ENCODE measurements around the gene ASB7. TPM values are rescaled to one million over a fixed set of nuclear protein-coding genes. Genes with fewer than 3 reads are reported as not detected.
A peak's percentile ranks its signal among the peaks of the same experiment; 100 is the strongest.

ASB7 gene
- total RNA-seq, 1 experiment from 2014 or later: 12.9 TPM

DNA sequence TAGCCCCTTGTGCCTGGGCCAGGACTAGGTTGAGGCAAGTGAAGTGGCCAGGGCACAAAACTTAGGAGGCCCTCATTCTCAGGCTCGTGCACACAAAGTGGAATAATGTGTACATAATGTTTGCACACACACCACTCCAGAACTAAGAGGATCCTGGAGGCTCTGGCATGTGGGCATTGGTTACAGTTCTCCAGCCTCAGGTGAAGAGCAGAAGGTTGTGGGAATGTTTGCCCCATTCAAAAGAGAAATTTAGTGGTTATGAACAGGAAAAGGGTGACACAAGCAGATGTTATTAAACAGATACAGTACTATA, 31.3 kb downstream of the ASB7 start (continued):
- TF ChIP-seq, protein P1, sequence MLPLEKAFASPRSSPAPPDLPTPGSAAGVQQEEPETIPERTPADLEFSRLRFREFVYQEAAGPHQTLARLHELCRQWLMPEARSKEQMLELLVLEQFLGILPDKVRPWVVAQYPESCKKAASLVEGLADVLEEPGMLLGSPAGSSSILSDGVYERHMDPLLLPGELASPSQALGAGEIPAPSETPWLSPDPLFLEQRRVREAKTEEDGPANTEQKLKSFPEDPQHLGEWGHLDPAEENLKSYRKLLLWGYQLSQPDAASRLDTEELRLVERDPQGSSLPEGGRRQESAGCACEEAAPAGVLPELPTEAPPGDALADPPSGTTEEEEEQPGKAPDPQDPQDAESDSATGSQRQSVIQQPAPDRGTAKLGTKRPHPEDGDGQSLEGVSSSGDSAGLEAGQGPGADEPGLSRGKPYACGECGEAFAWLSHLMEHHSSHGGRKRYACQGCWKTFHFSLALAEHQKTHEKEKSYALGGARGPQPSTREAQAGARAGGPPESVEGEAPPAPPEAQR (CRISPR knock-in tag; IDR thresholded peaks at IDR 0.05): no peak
- no peak for TF ChIP-seq ZNF317 (CRISPR knock-in tag; IDR thresholded peaks at IDR 0.05; ENCODE audit: borderline replicate concordance, low read depth)

DNA sequence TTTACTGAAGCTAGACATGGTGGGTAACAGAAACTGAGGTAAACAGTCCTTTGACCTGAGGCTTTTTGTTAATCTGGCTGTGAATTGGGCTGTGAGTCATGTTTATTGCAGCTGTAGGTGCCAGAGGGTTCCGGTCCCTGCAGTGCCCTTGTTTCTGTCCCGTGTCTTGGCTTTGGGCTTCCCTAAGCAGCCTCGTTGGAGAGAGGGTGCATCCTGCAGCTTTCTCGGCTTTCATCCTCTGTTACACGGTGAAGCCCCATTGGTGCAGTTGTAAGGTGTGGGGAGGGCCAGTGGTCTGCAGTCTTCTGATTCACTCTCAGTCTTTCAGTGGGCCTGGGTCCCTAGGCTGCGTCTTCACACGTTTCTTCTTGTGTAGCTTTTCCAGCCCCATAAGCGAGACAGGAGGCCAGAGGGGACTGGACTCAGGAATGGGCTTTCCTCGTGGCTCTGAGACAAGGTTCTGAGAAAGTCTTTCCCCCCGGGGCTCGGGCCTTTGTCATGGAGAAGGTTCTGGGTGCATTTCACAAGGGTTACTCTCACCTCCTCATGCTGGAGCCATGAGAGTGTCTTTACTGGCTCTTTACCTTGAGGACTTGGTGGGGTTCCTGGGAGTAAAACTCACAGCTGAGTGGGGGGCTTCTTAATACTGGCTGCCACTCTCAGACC, 33.1 kb downstream of the ASB7 start:
- ChIA-PET CTCF (interaction anchor here (0.8 to 2.6 kb wide), 4 partner anchors 23 to 373 kb away, joined by 3 to 11 read pairs (median 5); no protein-coding TSS in a partner anchor), POLR2A (interaction anchor here (0.6 kb wide), 1 partner anchor 506 kb away, joined by 4 read pairs; no protein-coding TSS in a partner anchor)
- peak; percentile 75 for ATAC-seq
- no peaks in the 10 kb centered on the region for H3K27me3 Mint-ChIP-seq (ENCODE audit: low read depth)
- TF ChIP-seq ZNF671 (CRISPR knock-in tag; IDR thresholded peaks at IDR 0.05): no peak
- TF ChIP-seq ZNF423 (CRISPR knock-in tag; IDR thresholded peaks at IDR 0.05): 0 out of 2 replicates have a peak, but pooled peaks have one; percentile 6
- H3K27ac Mint-ChIP-seq: peak overlapping the region; percentile 72
- DNase-seq (ENCODE audit: low spot score): peak; percentile 43
- no peaks in the 10 kb centered on the region for H3K36me3 Mint-ChIP-seq
- peaks cover 48% of the 10 kb centered on the region for H3K4me1 Mint-ChIP-seq
- H3K9me3 Mint-ChIP-seq: no peaks in the 10 kb centered on the region
- H3K4me3 Mint-ChIP-seq: no peak overlapping the region

DNA sequence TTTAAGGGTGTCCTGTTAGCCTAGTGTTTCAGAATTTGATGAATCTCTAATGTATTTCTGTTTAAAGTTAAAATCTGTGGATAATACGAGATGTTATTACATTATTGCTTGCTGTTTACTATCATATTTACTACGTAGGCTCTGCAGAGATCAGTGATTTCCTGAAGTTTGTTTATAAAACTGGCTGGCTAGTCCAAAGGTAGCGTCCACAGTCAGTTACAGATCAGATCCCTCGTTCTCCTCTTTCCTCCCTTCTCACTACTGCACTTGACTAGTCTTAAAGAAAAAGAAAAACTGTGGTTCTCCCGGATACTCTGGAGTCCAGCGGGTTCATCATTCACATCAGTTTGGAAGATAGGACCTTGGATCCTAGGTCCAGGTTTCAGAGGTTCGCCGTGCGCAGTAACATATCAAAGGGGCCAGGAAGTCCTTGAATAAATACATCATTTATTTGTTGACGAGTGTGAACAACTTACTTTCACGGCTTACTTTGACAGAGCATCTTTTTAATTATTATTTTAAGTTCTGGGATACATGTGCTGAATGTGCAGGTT, 35.9 kb downstream of the ASB7 start:
- POLR2A ChIA-PET: no interaction called here
- H3K27me3 Mint-ChIP-seq (ENCODE audit: low read depth): no peaks in the 10 kb centered on the region
- TF ChIP-seq, protein P2, sequence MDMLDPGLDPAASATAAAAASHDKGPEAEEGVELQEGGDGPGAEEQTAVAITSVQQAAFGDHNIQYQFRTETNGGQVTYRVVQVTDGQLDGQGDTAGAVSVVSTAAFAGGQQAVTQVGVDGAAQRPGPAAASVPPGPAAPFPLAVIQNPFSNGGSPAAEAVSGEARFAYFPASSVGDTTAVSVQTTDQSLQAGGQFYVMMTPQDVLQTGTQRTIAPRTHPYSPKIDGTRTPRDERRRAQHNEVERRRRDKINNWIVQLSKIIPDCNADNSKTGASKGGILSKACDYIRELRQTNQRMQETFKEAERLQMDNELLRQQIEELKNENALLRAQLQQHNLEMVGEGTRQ (CRISPR knock-in tag; IDR thresholded peaks at IDR 0.05): no peak
- no peaks in the 10 kb centered on the region for H3K9me3 Mint-ChIP-seq
- no peak overlapping the region for H3K27ac Mint-ChIP-seq
- CTCF ChIA-PET: no interaction called here
- no peak overlapping the region for H3K4me3 Mint-ChIP-seq
- ATAC-seq (no peak), DNase-seq (ENCODE audit: low spot score) (no peak)
- peaks cover 39% of the 10 kb centered on the region for H3K4me1 Mint-ChIP-seq
- no peaks in the 10 kb centered on the region for H3K36me3 Mint-ChIP-seq

DNA sequence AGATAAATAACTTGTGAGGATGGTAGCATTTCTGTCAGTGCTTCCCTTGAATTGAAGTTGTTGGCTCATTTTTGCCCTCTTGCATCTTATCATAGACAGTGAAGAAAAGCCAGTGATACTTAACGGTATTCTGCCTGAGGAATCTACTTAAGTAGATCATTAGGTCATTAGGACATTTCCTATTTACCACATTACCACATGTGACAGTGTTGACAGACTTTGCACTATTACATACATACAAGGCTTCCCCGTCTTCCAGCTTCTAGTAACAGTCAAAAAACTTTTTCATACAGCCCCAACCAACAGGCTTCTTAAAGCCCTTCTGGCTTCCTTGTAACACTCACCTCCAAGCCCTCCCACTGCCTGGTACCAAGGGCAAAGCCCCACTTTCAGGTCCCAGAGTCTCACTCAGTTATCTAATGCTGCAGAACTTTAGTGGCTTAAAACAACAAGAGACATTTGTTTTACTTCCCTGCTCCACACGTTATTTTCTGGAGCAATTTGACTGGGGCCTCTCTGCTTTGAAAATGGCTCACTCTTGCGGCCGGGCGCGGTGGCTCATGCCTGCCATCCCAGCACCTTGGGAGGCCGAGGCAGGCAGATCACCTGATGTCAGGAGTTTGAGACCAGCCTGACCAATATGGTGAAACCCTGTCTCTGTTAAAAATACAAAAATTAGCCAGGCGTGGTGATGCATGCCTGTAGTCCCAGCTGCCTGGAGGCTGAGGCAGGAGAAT, 40.0 kb downstream of the ASB7 start:
- Mint-ChIP-seq H3K27me3 (ENCODE audit: low read depth) (no peaks in the 10 kb centered on the region), H3K36me3 (no peaks in the 10 kb centered on the region), H3K4me3 (no peak overlapping the region), H3K4me1 (peaks cover 6% of the 10 kb centered on the region), H3K27ac (no peak overlapping the region), H3K9me3 (no peaks in the 10 kb centered on the region)
- DNase-seq (ENCODE audit: low spot score) (no peak), ATAC-seq (no peak)
- ChIA-PET CTCF (interaction anchor here (1.2 kb wide), 1 partner anchor 10 kb away, joined by 8 read pairs; no protein-coding TSS in a partner anchor), POLR2A (no interaction called here)
- TF ChIP-seq, protein P3, sequence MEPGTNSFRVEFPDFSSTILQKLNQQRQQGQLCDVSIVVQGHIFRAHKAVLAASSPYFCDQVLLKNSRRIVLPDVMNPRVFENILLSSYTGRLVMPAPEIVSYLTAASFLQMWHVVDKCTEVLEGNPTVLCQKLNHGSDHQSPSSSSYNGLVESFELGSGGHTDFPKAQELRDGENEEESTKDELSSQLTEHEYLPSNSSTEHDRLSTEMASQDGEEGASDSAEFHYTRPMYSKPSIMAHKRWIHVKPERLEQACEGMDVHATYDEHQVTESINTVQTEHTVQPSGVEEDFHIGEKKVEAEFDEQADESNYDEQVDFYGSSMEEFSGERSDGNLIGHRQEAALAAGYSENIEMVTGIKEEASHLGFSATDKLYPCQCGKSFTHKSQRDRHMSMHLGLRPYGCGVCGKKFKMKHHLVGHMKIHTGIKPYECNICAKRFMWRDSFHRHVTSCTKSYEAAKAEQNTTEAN (CRISPR knock-in tag; IDR thresholded peaks at IDR 0.05): no peak

DNA sequence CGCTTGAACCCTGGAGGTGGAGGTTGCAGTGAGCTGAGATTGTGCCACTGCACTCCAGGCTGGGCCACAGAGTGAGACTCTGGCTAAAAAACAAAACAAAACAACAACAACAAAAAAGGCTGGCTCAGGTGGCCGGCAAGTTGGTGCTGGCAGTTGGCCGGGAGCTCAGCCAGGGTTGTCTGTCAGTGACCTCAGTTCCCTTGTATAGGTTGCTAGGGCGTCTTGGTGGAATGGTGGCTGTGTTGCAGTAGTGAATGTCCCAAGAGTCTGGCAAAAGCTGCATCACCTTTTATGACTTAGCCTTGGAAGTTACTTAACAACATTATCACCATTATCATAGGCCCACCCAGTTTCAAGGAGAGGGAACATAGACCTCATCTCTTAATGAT, 40.6 kb downstream of the ASB7 start:
- H3K27me3 Mint-ChIP-seq (ENCODE audit: low read depth): no peaks in the 10 kb centered on the region
- ChIA-PET CTCF (interaction anchor here (1.0 kb wide), 1 partner anchor 10 kb away, joined by 5 read pairs; no protein-coding TSS in a partner anchor), POLR2A (no interaction called here)
- H3K9me3 Mint-ChIP-seq: no peaks in the 10 kb centered on the region
- ATAC-seq: no peak
- no peak for DNase-seq (ENCODE audit: low spot score)
- no peaks in the 10 kb centered on the region for H3K36me3 Mint-ChIP-seq
- H3K4me1 Mint-ChIP-seq: peaks cover 4% of the 10 kb centered on the region; the same call in 1 of the 2 replicates
- H3K4me3 Mint-ChIP-seq: no peak overlapping the region
- 0 out of 2 replicates have a peak overlapping the region, but pooled peaks have one; percentile 58 for H3K27ac Mint-ChIP-seq
- TF ChIP-seq ZNF263 (CRISPR knock-in tag; IDR thresholded peaks at IDR 0.05; ENCODE audit: low read depth): no peak
- TF ChIP-seq TEAD1 (CRISPR knock-in tag; IDR thresholded peaks at IDR 0.05): no peak
- TF ChIP-seq, protein P4, sequence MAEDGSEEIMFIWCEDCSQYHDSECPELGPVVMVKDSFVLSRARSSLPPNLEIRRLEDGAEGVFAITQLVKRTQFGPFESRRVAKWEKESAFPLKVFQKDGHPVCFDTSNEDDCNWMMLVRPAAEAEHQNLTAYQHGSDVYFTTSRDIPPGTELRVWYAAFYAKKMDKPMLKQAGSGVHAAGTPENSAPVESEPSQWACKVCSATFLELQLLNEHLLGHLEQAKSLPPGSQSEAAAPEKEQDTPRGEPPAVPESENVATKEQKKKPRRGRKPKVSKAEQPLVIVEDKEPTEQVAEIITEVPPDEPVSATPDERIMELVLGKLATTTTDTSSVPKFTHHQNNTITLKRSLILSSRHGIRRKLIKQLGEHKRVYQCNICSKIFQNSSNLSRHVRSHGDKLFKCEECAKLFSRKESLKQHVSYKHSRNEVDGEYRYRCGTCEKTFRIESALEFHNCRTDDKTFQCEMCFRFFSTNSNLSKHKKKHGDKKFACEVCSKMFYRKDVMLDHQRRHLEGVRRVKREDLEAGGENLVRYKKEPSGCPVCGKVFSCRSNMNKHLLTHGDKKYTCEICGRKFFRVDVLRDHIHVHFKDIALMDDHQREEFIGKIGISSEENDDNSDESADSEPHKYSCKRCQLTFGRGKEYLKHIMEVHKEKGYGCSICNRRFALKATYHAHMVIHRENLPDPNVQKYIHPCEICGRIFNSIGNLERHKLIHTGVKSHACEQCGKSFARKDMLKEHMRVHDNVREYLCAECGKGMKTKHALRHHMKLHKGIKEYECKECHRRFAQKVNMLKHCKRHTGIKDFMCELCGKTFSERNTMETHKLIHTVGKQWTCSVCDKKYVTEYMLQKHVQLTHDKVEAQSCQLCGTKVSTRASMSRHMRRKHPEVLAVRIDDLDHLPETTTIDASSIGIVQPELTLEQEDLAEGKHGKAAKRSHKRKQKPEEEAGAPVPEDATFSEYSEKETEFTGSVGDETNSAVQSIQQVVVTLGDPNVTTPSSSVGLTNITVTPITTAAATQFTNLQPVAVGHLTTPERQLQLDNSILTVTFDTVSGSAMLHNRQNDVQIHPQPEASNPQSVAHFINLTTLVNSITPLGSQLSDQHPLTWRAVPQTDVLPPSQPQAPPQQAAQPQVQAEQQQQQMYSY (CRISPR knock-in tag; IDR thresholded peaks at IDR 0.05): no peak
- TF ChIP-seq, protein P5, sequence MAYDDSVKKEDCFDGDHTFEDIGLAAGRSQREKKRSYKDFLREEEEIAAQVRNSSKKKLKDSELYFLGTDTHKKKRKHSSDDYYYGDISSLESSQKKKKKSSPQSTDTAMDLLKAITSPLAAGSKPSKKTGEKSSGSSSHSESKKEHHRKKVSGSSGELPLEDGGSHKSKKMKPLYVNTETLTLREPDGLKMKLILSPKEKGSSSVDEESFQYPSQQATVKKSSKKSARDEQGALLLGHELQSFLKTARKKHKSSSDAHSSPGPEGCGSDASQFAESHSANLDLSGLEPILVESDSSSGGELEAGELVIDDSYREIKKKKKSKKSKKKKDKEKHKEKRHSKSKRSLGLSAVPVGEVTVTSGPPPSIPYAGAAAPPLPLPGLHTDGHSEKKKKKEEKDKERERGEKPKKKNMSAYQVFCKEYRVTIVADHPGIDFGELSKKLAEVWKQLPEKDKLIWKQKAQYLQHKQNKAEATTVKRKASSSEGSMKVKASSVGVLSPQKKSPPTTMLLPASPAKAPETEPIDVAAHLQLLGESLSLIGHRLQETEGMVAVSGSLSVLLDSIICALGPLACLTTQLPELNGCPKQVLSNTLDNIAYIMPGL (CRISPR knock-in tag; IDR thresholded peaks at IDR 0.05): no peak
- TF ChIP-seq, protein P6, sequence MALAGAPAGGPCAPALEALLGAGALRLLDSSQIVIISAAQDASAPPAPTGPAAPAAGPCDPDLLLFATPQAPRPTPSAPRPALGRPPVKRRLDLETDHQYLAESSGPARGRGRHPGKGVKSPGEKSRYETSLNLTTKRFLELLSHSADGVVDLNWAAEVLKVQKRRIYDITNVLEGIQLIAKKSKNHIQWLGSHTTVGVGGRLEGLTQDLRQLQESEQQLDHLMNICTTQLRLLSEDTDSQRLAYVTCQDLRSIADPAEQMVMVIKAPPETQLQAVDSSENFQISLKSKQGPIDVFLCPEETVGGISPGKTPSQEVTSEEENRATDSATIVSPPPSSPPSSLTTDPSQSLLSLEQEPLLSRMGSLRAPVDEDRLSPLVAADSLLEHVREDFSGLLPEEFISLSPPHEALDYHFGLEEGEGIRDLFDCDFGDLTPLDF (CRISPR knock-in tag; IDR thresholded peaks at IDR 0.05): no peak

All from WTC11 (cell line).